B cell (primary cell): ENCODE measurements around the gene SDC1.

Source experiments
- CTCF ChIP-seq: fragments of 200-600 bp; IDR thresholded peaks from one replicate; pipeline ENCODE4 v1.8.0; 2022; ENCODE audit warnings: antibody characterized with exemption, mild to moderate bottlenecking
- EZH2 ChIP-seq: IDR thresholded peaks from 2 replicates; pipeline ENCODE4 v1.6.1; 2012; ENCODE audit warnings: borderline replicate concordance, low read depth, mild to moderate bottlenecking, moderate library complexity, low read length; ENCODE audit not compliant: insufficient read depth, poor library complexity, severe bottlenecking

- TF ChIP-seq CTCF = no peak
- TF ChIP-seq EZH2 = no peak
Measured at GRCh38 chr2:20175931-20176330, 49.0 kb downstream of the SDC1 start.
